ENCODE data around the gene XYLT1.

DNA sequence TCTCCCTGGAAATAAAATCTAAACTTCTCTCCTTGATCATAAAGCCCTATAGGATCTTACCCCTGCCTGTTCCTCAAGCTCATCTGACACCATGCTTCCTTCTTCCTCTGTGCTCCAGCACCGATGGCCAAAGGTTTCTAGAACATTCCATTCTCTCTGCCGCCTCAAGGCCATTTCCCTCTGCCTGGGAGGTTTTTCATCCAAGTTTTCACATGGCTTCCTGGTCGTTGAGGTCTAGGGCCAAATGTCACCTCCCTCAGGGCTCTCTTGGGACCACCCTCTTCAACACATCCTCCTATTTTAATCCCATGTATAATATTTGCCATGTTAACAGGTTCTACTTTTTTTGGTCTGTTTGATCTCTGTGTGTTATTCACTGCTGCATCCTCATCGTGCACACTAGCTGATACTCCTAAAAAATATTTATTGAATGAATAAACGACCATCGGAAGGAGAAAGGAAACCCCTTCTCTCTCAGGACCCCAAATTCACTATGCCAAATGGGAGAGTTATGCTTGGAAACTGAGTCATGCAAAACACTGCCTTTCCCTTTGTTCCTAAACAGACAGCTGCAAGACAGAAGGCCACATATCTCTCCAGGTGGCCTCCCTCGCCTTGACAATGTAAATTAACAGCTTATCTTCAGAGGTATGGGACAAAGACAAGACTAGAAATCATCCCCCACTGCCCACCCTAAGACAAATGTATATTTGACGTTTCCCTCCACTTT lies 78.5 kb downstream of the XYLT1 start:
- TF ChIP-seq, protein P1, sequence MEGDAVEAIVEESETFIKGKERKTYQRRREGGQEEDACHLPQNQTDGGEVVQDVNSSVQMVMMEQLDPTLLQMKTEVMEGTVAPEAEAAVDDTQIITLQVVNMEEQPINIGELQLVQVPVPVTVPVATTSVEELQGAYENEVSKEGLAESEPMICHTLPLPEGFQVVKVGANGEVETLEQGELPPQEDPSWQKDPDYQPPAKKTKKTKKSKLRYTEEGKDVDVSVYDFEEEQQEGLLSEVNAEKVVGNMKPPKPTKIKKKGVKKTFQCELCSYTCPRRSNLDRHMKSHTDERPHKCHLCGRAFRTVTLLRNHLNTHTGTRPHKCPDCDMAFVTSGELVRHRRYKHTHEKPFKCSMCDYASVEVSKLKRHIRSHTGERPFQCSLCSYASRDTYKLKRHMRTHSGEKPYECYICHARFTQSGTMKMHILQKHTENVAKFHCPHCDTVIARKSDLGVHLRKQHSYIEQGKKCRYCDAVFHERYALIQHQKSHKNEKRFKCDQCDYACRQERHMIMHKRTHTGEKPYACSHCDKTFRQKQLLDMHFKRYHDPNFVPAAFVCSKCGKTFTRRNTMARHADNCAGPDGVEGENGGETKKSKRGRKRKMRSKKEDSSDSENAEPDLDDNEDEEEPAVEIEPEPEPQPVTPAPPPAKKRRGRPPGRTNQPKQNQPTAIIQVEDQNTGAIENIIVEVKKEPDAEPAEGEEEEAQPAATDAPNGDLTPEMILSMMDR (IDR thresholded peaks at IDR 0.05; ENCODE audit: low read depth, low read length): no peak
- TF ChIP-seq EZH2phosphoT487 (IDR thresholded peaks at IDR 0.05; ENCODE audit: low read depth): no peak

Data from OCI-LY3 (cell line).